H1 (cell line): ENCODE measurements around the gene KRT83. TPM values are rescaled to one million over a fixed set of nuclear protein-coding genes. Genes with fewer than 3 reads are reported as not detected.

Experiments
- CTCF ChIA-PET: fragments of 300-600 bp; sonication (Branson Sonifier 250); formaldehyde crosslinking; loops from one replicate; lab custom pipeline; 2021; ENCODE audit not compliant: partially characterized antibody; lab: Charles Lee
- POLR2A ChIA-PET: fragments of 300-600 bp; sonication (Branson Sonifier 250); formaldehyde crosslinking; loops from one replicate; lab custom pipeline; 2021; ENCODE audit warnings: inconsistent platforms; ENCODE audit not compliant: partially characterized antibody; lab: Charles Lee
- DNase-seq, 2 experiments: peaks; one replicate each; pipeline versions ENCODE4 v3.0.0 to v3.0.0-alpha.2; 2010 to 2022; ENCODE audit warnings: low spot score in 2 of 2, low read depth in 1 of 2, mixed read lengths in 1 of 2
- FAIRE-seq: peaks from 2 replicates; lab custom pipeline; 2011; peaks lifted over from hg19 to GRCh38; lab: Jason Lieb, UNC
- H2AFZ ChIP-seq: 2 replicates; pipeline ENCODE4 v1.8.1; 2012; ENCODE audit warnings: low read length, inconsistent platforms
- H2AK5ac ChIP-seq: 2 replicates; pipeline ENCODE4 v1.6.1; 2013; ENCODE audit warnings: low read depth, low read length
- H2BK120ac ChIP-seq: replicated peaks from 2 replicates; pipeline ENCODE3; 2013; ENCODE audit warnings: low read depth, low read length, inconsistent platforms
- H2BK12ac ChIP-seq: 2 replicates; pipeline ENCODE4 v1.6.1; 2013; ENCODE audit warnings: low read depth, low read length
- H2BK15ac ChIP-seq: 2 replicates; pipeline ENCODE4 v1.6.1; 2013; ENCODE audit warnings: low read length
- H2BK20ac ChIP-seq: 2 replicates; pipeline ENCODE4 v1.6.1; 2013; ENCODE audit warnings: low read length
- H2BK5ac ChIP-seq: 2 replicates; pipeline ENCODE4 v1.6.1; 2013; ENCODE audit warnings: low read depth, low read length
- H3K14ac ChIP-seq: 2 replicates; pipeline ENCODE4 v1.6.1; 2013; ENCODE audit warnings: inconsistent platforms; ENCODE audit not compliant: insufficient read length
- H3K18ac ChIP-seq: 2 replicates; pipeline ENCODE4 v1.6.1; 2013; ENCODE audit warnings: low read length; ENCODE audit errors: extremely low read depth
- H3K23ac ChIP-seq: 2 replicates; pipeline ENCODE4 v1.6.1; 2013; ENCODE audit warnings: inconsistent platforms; ENCODE audit not compliant: insufficient read length
- H3K23me2 ChIP-seq: 2 replicates; pipeline ENCODE4 v1.6.1; 2013; ENCODE audit warnings: low read depth, low read length
- H3K27ac ChIP-seq: 2 replicates; pipeline ENCODE4 v1.6.1; 2011; ENCODE audit warnings: low read depth, low read length, inconsistent platforms
- H3K27me3 ChIP-seq, 4 experiments: replicated peaks in 1 of 4; 1 replicate in 1 of 4; 2 replicates in 3 of 4; pipeline versions ENCODE4 v1.6.1 to v1.8.1; 2011 to 2013; ENCODE audit warnings: low read length in 3 of 4, mild to moderate bottlenecking in 3 of 4, inconsistent platforms in 2 of 4, mixed read lengths in 2 of 4, moderate library complexity in 1 of 4; ENCODE audit not compliant: control insufficient read depth in 3 of 4, insufficient read depth in 3 of 4; ENCODE audit errors: extremely low read depth in 1 of 4
- H3K36me3 ChIP-seq, 4 experiments: 2 replicates each; pipeline versions ENCODE4 v1.6.1 to v1.8.1; 2011 to 2013; ENCODE audit warnings: mild to moderate bottlenecking in 4 of 4, low read length in 3 of 4, moderate library complexity in 2 of 4, control low read depth in 1 of 4, inconsistent platforms in 1 of 4; ENCODE audit not compliant: insufficient read depth in 4 of 4, control insufficient read depth in 2 of 4
- H3K4ac ChIP-seq: replicated peaks from 2 replicates; pipeline ENCODE3; 2013; ENCODE audit warnings: low read length, low read depth, mixed read lengths, inconsistent platforms; ENCODE audit not compliant: insufficient read length
- H3K4me1 ChIP-seq, 4 experiments: replicated peaks in 1 of 4; 1 replicate in 1 of 4; 2 replicates in 3 of 4; pipeline versions ENCODE4 v1.6.1 to v1.8.1; 2011 to 2013; ENCODE audit warnings: low read length in 3 of 4, inconsistent platforms in 2 of 4, mixed read lengths in 1 of 4; ENCODE audit not compliant: insufficient read depth in 4 of 4, control insufficient read depth in 3 of 4
- H3K4me2 ChIP-seq, 2 experiments: 2 replicates each; pipeline versions ENCODE4 v1.6.1 to v1.8.1; 2011 to 2013; ENCODE audit warnings: low read depth in 2 of 2, low read length in 2 of 2, control low read depth in 1 of 2, inconsistent platforms in 1 of 2, mild to moderate bottlenecking in 1 of 2; ENCODE audit not compliant: insufficient read depth in 1 of 2
- H3K4me3 ChIP-seq, 4 experiments: fragments of 200-600, 300-600 bp in 1 of 4; sonication (generic), shearing (Covaris generic), sonication (Bioruptor Twin) in 1 of 4; 2 replicates each; pipeline versions ENCODE4 v1.5.1 to v1.8.1; 2011 to 2016; ENCODE audit warnings: low read length in 4 of 4, low read depth in 3 of 4, control low read depth in 2 of 4, inconsistent platforms in 2 of 4, mild to moderate bottlenecking in 2 of 4, mixed read lengths in 1 of 4, moderate library complexity in 1 of 4; ENCODE audit not compliant: insufficient read depth in 2 of 4; ENCODE audit errors: extremely low read depth in 1 of 4
- H3K56ac ChIP-seq: replicated peaks from 2 replicates; pipeline ENCODE3; 2013; ENCODE audit warnings: low read depth, mild to moderate bottlenecking, mixed read lengths, low read length, inconsistent platforms; ENCODE audit not compliant: insufficient read length
- H3K79me1 ChIP-seq: 2 replicates; pipeline ENCODE4 v1.6.1; 2013; ENCODE audit warnings: low read depth, low read length, control low read depth
- H3K79me2 ChIP-seq, 2 experiments: 2 replicates each; pipeline versions ENCODE4 v1.6.1 to v1.8.1; 2012 to 2013; ENCODE audit warnings: low read length in 2 of 2, mild to moderate bottlenecking in 2 of 2, inconsistent platforms in 1 of 2; ENCODE audit not compliant: insufficient read depth in 2 of 2, control insufficient read depth in 1 of 2
- H3K9ac ChIP-seq, 4 experiments: replicated peaks in 1 of 4; 1 replicate in 1 of 4; 2 replicates in 3 of 4; pipeline versions ENCODE4 v1.6.1 to v1.8.1; 2011 to 2013; ENCODE audit warnings: low read depth in 3 of 4, low read length in 3 of 4, control low read depth in 2 of 4, mild to moderate bottlenecking in 2 of 4, moderate library complexity in 2 of 4, inconsistent platforms in 1 of 4; ENCODE audit errors: extremely low read depth in 1 of 4
- H3K9me3 ChIP-seq, 2 experiments: 2 replicates each; pipeline versions ENCODE4 v1.6.1 to v1.8.1; 2012 to 2013; ENCODE audit warnings: mild to moderate bottlenecking in 2 of 2, moderate library complexity in 2 of 2, control low read depth in 1 of 2, inconsistent platforms in 1 of 2, low read depth in 1 of 2, low read length in 1 of 2, mixed read lengths in 1 of 2; ENCODE audit not compliant: insufficient read depth in 2 of 2
- H4K20me1 ChIP-seq, 2 experiments: replicated peaks in 1 of 2; 2 replicates each; pipeline versions ENCODE3 to v1.8.1; 2011 to 2013; ENCODE audit warnings: inconsistent platforms in 2 of 2, low read length in 2 of 2, mild to moderate bottlenecking in 1 of 2; ENCODE audit not compliant: insufficient read depth in 2 of 2, control insufficient read depth in 1 of 2
- H4K5ac ChIP-seq: 2 replicates; pipeline ENCODE4 v1.6.1; 2013; ENCODE audit warnings: low read length, low read depth, mixed read lengths, inconsistent platforms; ENCODE audit not compliant: insufficient read length
- H4K8ac ChIP-seq: 2 replicates; pipeline ENCODE4 v1.8.0; 2013; ENCODE audit warnings: mild to moderate bottlenecking, moderate library complexity, low read length, inconsistent platforms; ENCODE audit not compliant: insufficient read depth; ENCODE audit errors: extremely low read depth
- H4K91ac ChIP-seq: replicated peaks from 2 replicates; pipeline ENCODE3; 2013; ENCODE audit warnings: low read length, mixed read lengths, inconsistent platforms; ENCODE audit not compliant: insufficient read length
- BACH1 ChIP-seq: IDR thresholded peaks from 2 replicates; pipeline ENCODE4 v1.6.1; 2012; ENCODE audit warnings: low read length, improper control_type of control experiment
- CHD1 ChIP-seq: IDR thresholded peaks from 2 replicates; pipeline ENCODE4 v1.6.1; 2012; ENCODE audit warnings: low read depth, low read length, improper control_type of control experiment
- EGR1 ChIP-seq: IDR thresholded peaks from 2 replicates; pipeline ENCODE4 v1.6.1; 2011; ENCODE audit warnings: low read depth, low read length, borderline replicate concordance
- HDAC6 ChIP-seq: IDR thresholded peaks from one replicate; pipeline ENCODE4 v1.7.1; 2012; ENCODE audit warnings: low read depth, mild to moderate bottlenecking, inconsistent platforms, low read length, moderate library complexity
- KDM5A ChIP-seq: fragments of 200-600 bp; IDR thresholded peaks from 2 replicates; pipeline ENCODE4 v1.7.1; 2012; ENCODE audit warnings: mild to moderate bottlenecking, low read length, inconsistent platforms, mixed read lengths
- RNF2 ChIP-seq: fragments of 200-900, 300-1000 bp; sonication (generic); IDR thresholded peaks from 2 replicates; pipeline ENCODE4 v1.7.1; 2016; ENCODE audit warnings: borderline replicate concordance, low read depth, mild to moderate bottlenecking, antibody characterized with exemption, low read length; ENCODE audit not compliant: poor library complexity, severe bottlenecking; ENCODE audit errors: missing control alignments
- RXRA ChIP-seq: IDR thresholded peaks from 2 replicates; pipeline ENCODE4 v1.6.1; 2011; ENCODE audit warnings: low read depth, mild to moderate bottlenecking, low read length, moderate library complexity; ENCODE audit not compliant: insufficient read depth
- TAF7 ChIP-seq: optimal IDR thresholded peaks from 2 replicates; pipeline ENCODE3; 2011; ENCODE audit warnings: low read depth, mild to moderate bottlenecking, inconsistent platforms, low read length, moderate library complexity, borderline replicate concordance
- WGBS, 2 experiments: shearing (Covaris generic) in 1 of 2; methylation state at CpG; one replicate each; pipeline versions ENCODE4 v1.1.6 to v1.1.7; 2013 to 2015; ENCODE audit warnings: low lambda C conversion rate in 2 of 2, mixed read lengths in 2 of 2, inconsistent platforms in 1 of 2, low coverage in 1 of 2, missing lambda C conversion rate in 1 of 2; ENCODE audit not compliant: insufficient replicate concordance in 2 of 2, insufficient coverage in 1 of 2, insufficient read length in 1 of 2; ENCODE audit errors: extremely low coverage in 1 of 2, missing lambda C conversion rate in 1 of 2; 5-methylcytosine and 5-hydroxymethylcytosine counted together
- polyA plus RNA-seq, 7 experiments: library from polyadenylated mRNA; depleted of rRNA in 3 of 7; stranded (reverse) in 5 of 7; unstranded in 2 of 7; fragments of >200 nt in 5 of 7; fragments of 200-250 nt in 2 of 7; gene quantifications; 1 replicate in 5 of 7; 2 replicates in 1 of 7; 4 replicates in 1 of 7; pipeline versions ENCODE4 v1.2.1 to v1.2.3, GENCODE V29; 2011 to 2013; ENCODE audit warnings: missing spikeins in 2 of 7, mixed read lengths in 2 of 7
- total RNA-seq: library from RNA; stranded (reverse); fragmentation: NEBNext Ultra II Directional; extraction: Animal tissue kit (Norgen Biotek cat#: 25700); gene quantifications from 2 replicates; pipeline ENCODE4 v1.2.1, GENCODE V29; 2021

The KRT83 gene
- total and polyA plus RNA-seq, 2 of the 8 experiments (the other 6 are each of a cell fraction or from before 2014, with no cell fraction given), result not detected

GRCh38 chr12:52323416-52324152 is 2.4 kb upstream of the KRT83 start:
- no peak overlapping the region for H2BK5ac ChIP-seq
- H3K4me1 ChIP-seq, result no peaks in the 10 kb centered on the region
- CTCF ChIA-PET, result interaction anchor here (0.8 to 19.8 kb wide), 7 partner anchors 13 to 110 kb away, joined by 3 to 353 read pairs (median 6); no protein-coding TSS in a partner anchor
- POLR2A ChIA-PET, result interaction anchor here (1.0 kb wide), 1 partner anchor 44 kb away, joined by 3 read pairs; no protein-coding TSS in a partner anchor
- no peaks in the 10 kb centered on the region for H3K23me2 ChIP-seq
- H2AK5ac ChIP-seq, result no peak overlapping the region
- no peak overlapping the region for H2BK12ac ChIP-seq
- H4K5ac ChIP-seq, result no peak overlapping the region
- 86% methylated on average over 10 of the region's 10 CpGs; no CpG with 5 or more reads in 1 of the 2 experiments for WGBS, 2 experiments
- H3K36me3 ChIP-seq, result no peaks in the 10 kb centered on the region
- H2AFZ ChIP-seq, result no peak overlapping the region
- H3K79me1 ChIP-seq, result no peaks in the 10 kb centered on the region
- H4K91ac ChIP-seq, result no peak overlapping the region
- H3K27ac ChIP-seq, result no peak overlapping the region
- no peak overlapping the region for H3K56ac ChIP-seq
- no peaks in the 10 kb centered on the region for H3K79me2 ChIP-seq
- no peak overlapping the region for H3K4me3 ChIP-seq
- H3K14ac ChIP-seq, result no peak overlapping the region
- H3K18ac ChIP-seq, result no peak overlapping the region
- H3K4me2 ChIP-seq, result no peak overlapping the region
- no peaks in the 10 kb centered on the region for H4K20me1 ChIP-seq
- no peak overlapping the region for H3K9ac ChIP-seq
- no peak for TF ChIP-seq BACH1
- TF ChIP-seq KDM5A, result no peak
- no peak for TF ChIP-seq TAF7
- TF ChIP-seq RNF2, result no peak
- no peak for TF ChIP-seq EGR1
- TF ChIP-seq HDAC6, result no peak
- no peak for TF ChIP-seq RXRA
- TF ChIP-seq CHD1, result no peak
- no peaks in the 10 kb centered on the region for H3K9me3 ChIP-seq
- no peaks in the 10 kb centered on the region for H3K27me3 ChIP-seq
- no peak overlapping the region for H2BK20ac ChIP-seq
- no peak overlapping the region for H2BK120ac ChIP-seq
- no peak overlapping the region for H2BK15ac ChIP-seq
- DNase-seq (no peak), FAIRE-seq (no peak)
- H3K23ac ChIP-seq, result no peak overlapping the region
- no peak overlapping the region for H4K8ac ChIP-seq
- H3K4ac ChIP-seq, result no peak overlapping the region
